Activated T-cell treated with anti-CD3 and anti-CD28 coated beads, Interleukin-2, amount 50 U/mL, for 24 hours (primary cell): ENCODE data around the gene SSH3.

Experiments used
- DNase-seq: peaks from one replicate; pipeline ENCODE4 v3.0.0-alpha.2; 2020
- H3K27ac Mint-ChIP-seq: 2 replicates; pipeline ENCODE4 v1.8.0; 2020; ENCODE audit warnings: mild to moderate bottlenecking, mixed read lengths
- H3K27me3 Mint-ChIP-seq: 2 replicates; pipeline ENCODE4 v1.8.0; 2020; ENCODE audit warnings: mixed read lengths
- H3K36me3 Mint-ChIP-seq: 2 replicates; pipeline ENCODE4 v1.8.0; 2020; ENCODE audit warnings: low read depth, mixed read lengths
- H3K4me1 Mint-ChIP-seq: 2 replicates; pipeline ENCODE4 v1.8.0; 2020; ENCODE audit warnings: low read depth, mixed read lengths
- H3K4me3 Mint-ChIP-seq: 2 replicates; pipeline ENCODE4 v1.8.0; 2020; ENCODE audit warnings: mild to moderate bottlenecking, moderate library complexity, mixed read lengths
- H3K9me3 Mint-ChIP-seq: 2 replicates; pipeline ENCODE4 v1.8.0; 2020; ENCODE audit warnings: mixed read lengths

SSH3 gene

DNA sequence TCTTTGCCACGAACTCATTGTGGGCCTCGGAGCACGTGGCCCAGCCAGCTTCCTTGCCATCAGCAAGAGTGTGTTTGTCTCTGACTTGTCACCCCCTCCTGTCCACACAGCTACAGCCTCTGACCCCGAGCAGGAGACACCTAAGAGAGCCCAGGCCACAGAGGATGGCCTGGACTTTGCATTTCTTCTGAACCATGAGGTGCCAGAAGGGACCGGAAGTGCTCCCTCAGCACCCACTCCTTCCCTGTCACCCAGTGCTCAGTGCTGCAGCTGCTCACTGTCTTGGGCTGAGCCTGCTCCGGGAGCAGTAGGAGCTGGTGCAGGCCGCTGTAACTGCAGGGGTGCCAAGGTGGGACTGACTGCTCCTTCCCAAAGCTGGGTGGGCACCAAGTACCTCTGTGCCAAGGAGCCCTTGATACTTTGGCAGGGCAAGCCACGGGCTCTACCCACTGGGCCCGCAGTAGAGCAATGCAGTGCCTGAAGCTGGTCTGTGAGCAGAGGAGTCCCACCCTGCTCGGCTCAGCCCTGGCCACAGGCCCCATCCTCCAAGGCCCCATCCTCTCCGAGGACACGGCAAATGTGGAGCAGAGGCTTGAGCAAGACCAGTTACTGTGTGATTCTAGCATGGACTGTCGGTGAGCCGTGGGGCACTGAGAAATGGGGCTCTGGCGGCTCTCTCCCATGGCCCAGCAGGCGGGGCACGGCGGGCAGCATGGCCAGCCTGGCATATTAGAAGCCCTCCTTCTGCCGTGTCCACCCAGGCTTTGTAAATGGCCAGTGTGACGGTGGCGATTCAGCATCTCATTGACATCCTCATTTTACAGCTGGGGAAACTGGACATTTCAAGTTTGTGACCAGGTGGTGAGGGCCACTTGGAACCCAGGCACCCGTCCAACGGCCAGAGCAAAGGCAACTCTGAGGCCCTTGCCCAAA, 30.7 kb upstream of the SSH3 start:
- Mint-ChIP-seq H3K9me3 (no peaks in the 10 kb centered on the region), H3K4me3 (peak overlapping the region; percentile 95), H3K27ac (peak overlapping the region; percentile 99), H3K4me1 (peaks cover 98% of the 10 kb centered on the region), H3K27me3 (no peaks in the 10 kb centered on the region), H3K36me3 (peaks cover 99% of the 10 kb centered on the region)
- peak; percentile 77 for DNase-seq

DNA sequence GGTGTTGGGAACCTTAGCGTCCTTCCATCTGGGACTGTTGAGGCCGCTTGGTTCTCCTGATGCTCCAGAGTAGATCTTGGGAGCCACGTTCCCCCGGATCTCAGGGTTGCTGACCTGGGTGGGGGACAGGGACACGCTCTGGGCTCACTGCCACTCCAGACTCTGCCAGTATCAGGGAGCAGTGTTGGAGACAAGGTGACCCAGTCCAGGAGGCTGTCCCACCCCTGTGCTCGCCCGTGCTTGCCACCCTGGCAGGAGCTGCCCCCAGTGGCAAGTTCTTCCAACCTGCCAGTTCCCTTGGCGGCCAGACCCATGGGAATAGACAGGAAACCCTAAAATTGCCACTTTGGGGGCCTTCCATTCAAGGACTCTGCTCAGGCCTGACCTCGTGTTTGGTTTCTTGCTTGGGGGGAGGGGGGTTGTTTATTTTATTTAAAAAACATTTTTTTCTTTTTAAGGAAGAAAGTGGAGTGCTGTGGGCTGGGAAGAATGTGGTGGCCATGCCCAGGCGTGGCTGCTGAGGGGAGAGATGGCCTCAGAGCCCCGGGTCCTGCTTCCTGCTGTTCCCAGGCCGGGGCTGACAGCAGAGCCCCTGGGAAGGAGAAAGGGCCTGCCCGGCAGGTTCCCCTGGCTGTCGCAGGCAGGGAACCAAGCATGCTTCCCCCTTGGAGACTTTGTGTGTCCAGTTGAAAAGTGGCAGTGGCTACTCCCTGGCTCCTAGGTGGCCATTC, 29.9 kb upstream of the SSH3 start:
- peaks cover 99% of the 10 kb centered on the region for H3K4me1 Mint-ChIP-seq
- peak; percentile 55 for DNase-seq
- H3K36me3 Mint-ChIP-seq: peaks cover 99% of the 10 kb centered on the region
- no peaks in the 10 kb centered on the region for H3K27me3 Mint-ChIP-seq
- H3K4me3 Mint-ChIP-seq: peak overlapping the region; percentile 95
- no peaks in the 10 kb centered on the region for H3K9me3 Mint-ChIP-seq
- H3K27ac Mint-ChIP-seq: peak overlapping the region; percentile 99

DNA sequence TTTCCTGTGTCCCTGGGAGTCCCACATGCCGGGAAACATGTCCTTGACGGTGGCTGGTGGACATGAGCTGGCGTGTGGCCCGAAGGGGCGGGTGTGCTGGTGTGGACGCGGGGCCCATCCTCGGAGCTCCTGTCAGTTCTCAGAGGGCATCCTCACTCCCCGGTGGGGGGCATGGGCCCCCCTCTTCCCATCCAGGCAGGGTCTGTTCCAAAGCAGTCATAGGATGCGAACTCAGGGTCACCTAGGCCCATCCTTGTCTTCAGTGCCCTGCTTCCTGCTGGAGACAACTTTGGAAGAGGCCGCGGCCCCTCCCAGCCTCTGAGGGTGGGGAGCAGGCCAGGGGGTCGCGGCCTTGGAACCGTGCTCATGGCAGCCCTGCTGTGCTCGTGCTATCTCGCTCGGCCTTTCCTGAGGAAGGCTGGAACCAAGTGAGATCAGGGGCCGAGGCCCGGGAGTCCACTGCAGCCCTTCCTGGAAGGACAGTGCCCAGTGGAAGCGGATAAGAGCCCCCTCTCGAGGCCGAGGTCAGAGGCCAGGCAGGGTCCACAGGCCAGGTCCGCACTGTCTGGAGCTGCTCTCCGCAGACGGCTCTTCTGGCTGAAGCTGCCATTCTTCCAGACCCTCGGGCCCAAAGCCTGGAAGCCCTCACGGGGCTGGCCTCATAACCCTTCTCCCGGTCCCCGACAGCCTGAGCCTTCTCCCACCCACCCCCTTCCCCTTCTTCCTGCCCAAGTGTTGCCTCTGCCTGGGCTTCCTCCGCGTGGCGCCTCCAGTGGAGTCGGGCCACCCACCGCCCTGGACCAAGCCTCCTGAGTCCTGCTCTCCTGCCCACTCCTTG, 28.3 kb upstream of the SSH3 start:
- no peaks in the 10 kb centered on the region for H3K27me3 Mint-ChIP-seq
- DNase-seq: peak; percentile 40
- peaks cover 98% of the 10 kb centered on the region for H3K4me1 Mint-ChIP-seq
- H3K9me3 Mint-ChIP-seq: no peaks in the 10 kb centered on the region
- H3K27ac Mint-ChIP-seq: peak overlapping the region; percentile 99
- peaks cover 99% of the 10 kb centered on the region for H3K36me3 Mint-ChIP-seq
- H3K4me3 Mint-ChIP-seq: peak overlapping the region; percentile 95

DNA sequence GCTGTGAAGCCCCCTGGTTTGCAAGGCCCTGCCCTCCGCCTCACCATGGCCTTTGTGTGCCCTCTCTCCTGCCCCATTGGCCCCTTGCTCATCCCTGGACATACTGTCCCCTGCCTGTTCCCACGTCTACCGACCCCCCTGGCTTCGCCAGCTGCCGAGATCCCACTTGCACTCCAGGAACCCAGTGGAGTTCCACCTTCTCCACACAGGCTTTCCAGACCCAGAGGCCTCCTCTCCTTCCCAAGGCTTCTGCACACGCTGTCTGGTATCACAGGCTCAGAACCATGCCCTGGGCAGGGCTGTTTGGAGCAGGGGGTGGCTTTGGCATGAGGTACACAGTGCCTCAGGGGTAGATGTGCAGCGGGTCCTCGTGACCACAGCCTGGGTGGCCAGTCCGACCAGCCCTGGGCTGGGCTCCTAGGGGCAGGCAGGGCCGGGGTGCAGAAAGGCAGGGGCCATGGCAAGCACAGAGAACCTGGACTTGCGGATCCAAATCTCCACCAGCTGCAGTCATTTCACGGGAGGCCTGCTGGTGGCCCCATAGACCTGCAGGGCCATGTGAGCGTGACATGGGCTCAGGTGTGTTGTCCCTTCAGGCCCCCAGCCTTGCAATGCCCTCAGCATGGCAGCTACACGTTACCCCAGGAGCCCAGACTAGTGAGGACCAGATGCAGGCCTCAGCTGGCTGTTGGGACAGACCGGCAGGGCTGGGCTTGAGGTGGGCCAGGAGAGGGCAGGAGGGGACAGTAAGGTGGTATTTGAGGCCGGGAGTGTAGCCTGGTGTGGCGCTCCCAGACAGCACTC, 27.5 kb upstream of the SSH3 start:
- Mint-ChIP-seq H3K9me3 (no peaks in the 10 kb centered on the region), H3K4me1 (peaks cover 94% of the 10 kb centered on the region), H3K27me3 (no peaks in the 10 kb centered on the region), H3K27ac (peak overlapping the region; percentile 99), H3K4me3 (peak overlapping the region; percentile 81), H3K36me3 (peaks cover 99% of the 10 kb centered on the region)
- peak; percentile 64 for DNase-seq

DNA sequence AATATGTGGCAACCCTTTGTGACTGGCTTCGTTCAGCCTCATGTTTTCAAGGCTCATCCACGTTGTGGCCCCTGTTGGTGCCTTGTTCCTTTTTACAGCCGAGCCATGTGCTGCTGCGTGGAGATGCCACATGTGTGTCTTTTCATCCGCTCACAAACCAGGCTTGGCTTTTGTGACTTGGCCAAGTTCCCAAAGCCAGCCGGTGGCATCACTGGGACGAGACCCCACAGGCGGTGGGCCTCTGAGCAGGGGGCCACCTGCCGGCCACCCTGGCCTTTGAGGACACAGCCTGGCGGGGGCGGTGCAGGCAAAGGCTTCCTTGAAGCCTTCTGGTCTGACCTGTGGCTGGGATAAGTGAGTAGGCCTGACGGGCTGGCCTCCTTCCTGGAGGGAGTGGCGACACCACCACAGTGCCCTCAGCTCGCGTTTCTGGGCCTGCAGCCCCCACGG, 26.5 kb upstream of the SSH3 start:
- Mint-ChIP-seq H3K27ac (peak overlapping the region; percentile 99), H3K4me1 (peaks cover 84% of the 10 kb centered on the region), H3K27me3 (no peaks in the 10 kb centered on the region), H3K4me3 (peak overlapping the region; percentile 81), H3K36me3 (peaks cover 99% of the 10 kb centered on the region), H3K9me3 (no peaks in the 10 kb centered on the region)
- DNase-seq: peak; percentile 81

DNA sequence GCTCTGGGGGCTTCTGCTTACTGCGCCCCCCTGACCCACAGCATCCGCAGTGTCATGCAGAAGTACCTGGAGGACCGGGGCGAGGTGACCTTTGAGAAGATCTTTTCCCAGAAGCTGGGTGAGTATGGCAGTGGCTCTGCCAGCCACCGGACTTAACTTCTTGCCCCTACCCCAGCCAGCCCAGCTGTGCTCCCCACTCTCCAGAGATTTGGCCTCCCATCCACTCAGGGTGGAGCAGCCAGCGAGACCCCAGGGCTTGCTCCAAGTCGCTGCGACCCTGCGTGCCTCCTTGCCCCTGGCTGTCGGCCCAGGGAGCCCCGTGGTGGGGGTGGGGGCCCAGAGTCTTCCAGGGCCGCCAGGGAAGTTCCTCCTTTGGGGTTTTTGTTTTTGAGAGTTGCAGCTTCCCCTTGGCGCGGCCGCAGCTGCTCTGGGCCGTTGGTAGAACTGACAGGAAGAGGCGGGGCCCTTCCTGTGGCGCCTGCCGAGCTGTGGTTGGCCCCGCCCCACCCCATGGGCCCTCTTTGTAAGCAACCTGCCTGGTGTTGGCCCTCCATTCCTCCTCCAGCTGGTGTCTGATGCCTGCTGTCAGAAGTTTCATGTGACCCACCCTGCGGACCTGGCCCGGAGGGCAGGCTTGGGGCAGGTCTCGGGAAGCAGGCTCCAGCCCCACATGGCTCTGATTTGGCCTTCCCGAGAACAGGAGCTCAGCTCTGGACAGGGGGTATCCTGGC, 25.9 kb upstream of the SSH3 start:
- H3K27ac Mint-ChIP-seq: peak overlapping the region; percentile 99
- H3K36me3 Mint-ChIP-seq: peaks cover 98% of the 10 kb centered on the region
- H3K27me3 Mint-ChIP-seq: no peaks in the 10 kb centered on the region
- H3K9me3 Mint-ChIP-seq: no peaks in the 10 kb centered on the region
- H3K4me1 Mint-ChIP-seq: peaks cover 79% of the 10 kb centered on the region
- DNase-seq: peak; percentile 89
- peak overlapping the region; percentile 81 for H3K4me3 Mint-ChIP-seq

DNA sequence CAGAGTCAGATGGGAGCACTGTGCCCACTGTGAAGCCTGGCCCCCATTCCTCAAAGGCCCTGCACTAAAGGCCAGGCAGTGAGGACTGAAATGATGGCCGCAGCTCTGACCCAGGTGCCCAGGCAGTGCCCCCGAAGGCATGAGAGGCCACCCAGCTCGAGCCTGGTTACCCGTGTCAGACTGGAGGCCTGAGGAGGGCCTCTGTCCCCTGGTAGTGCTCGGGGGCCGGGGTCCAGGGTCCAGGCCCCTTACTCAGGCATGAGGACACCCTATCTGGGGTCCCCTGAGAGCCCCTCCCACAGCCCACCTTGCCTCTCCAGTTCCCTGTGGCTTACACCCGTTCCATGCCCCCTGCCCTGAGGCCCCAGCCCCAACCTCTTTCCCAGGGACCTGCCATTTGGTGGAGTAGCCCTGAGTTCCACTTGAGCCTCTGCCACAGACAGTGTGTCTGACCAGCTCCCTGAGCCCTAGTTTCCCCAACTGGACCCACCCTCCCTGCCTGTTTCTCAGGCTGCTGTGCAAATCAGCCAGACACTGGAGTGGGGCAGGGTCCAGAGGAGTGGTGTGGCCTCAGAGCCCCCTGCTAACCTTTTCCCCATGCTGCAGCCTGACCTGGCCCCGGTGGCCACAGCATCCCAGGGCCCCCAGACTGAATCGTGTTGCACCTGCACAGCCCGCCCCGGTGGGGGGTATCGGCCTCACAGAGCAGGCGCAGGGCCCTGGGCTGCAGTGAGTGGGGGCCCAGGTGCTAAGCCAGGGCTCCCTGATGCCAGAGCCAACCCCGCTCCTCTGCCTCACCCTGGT, 25.0 kb upstream of the SSH3 start:
- Mint-ChIP-seq H3K27me3 (no peaks in the 10 kb centered on the region), H3K4me1 (peaks cover 72% of the 10 kb centered on the region), H3K9me3 (no peaks in the 10 kb centered on the region), H3K27ac (peak overlapping the region; percentile 99), H3K36me3 (peaks cover 98% of the 10 kb centered on the region), H3K4me3 (peak overlapping the region; percentile 81)
- DNase-seq: no peak

DNA sequence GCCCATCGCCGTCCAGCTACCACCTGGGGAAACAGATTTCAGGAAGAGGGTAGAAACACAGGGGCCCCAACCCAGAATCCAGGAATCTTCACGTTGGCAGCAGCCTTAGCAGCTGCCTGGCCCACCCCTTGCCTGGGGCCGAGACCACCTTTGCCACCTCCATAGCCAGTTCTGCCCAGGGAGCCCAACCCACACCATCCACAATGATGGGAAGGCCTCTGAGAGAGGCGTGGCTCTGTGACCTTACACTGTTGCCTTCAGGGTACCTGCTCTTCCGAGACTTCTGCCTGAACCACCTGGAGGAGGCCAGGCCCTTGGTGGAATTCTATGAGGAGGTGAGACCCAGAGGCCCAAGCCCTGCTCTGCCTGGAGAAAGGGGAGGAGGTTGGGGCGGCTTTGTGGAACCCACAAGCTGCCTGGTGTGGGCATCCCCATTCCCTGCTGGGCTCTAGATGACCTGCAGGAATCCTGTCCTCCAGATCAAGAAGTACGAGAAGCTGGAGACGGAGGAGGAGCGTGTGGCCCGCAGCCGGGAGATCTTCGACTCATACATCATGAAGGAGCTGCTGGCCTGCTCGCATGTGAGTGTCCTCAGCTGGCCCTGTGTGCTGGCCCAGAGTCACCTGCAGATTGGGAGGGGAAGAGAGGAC, 24.3 kb upstream of the SSH3 start:
- no peak for DNase-seq
- Mint-ChIP-seq H3K4me3 (peak overlapping the region; percentile 12), H3K4me1 (peaks cover 69% of the 10 kb centered on the region), H3K9me3 (no peaks in the 10 kb centered on the region), H3K27ac (peak overlapping the region; percentile 99), H3K27me3 (no peaks in the 10 kb centered on the region), H3K36me3 (peaks cover 98% of the 10 kb centered on the region)

DNA sequence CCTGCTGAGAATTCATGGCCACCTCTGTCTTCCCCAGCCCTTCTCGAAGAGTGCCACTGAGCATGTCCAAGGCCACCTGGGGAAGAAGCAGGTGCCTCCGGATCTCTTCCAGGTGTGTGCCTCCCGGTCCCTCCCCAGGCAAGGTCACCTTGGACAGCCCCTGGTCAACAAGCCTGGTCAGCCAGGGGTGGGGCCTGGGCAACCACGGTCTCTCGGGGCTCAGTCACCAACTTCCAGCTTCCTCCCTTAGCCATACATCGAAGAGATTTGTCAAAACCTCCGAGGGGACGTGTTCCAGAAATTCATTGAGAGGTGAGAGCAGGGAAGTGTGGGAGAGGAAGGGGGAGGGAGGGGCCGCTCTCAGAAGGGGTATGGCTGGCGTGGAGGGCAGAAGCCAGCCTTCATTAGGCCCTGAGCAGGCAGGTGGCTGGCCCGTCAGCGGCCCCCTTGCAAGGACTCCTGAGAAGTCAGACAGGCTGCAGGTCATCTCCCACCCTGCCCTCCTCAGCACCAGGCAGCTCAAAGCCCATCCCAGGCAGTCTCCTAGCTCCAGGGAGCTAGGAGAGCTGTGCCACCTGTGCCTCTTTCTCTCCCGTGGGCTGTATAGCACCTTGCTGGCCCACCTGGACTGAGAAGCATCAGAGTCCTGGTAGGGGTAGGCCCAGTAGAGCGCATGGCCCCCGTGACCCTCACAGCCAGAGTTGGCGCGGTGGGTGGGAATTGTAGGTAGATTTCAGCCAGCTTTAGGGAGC, 23.6 kb upstream of the SSH3 start:
- no peak for DNase-seq
- Mint-ChIP-seq H3K4me3 (no peak overlapping the region), H3K4me1 (peaks cover 64% of the 10 kb centered on the region), H3K36me3 (peaks cover 98% of the 10 kb centered on the region), H3K9me3 (no peaks in the 10 kb centered on the region), H3K27me3 (no peaks in the 10 kb centered on the region), H3K27ac (peak overlapping the region; percentile 99)

DNA sequence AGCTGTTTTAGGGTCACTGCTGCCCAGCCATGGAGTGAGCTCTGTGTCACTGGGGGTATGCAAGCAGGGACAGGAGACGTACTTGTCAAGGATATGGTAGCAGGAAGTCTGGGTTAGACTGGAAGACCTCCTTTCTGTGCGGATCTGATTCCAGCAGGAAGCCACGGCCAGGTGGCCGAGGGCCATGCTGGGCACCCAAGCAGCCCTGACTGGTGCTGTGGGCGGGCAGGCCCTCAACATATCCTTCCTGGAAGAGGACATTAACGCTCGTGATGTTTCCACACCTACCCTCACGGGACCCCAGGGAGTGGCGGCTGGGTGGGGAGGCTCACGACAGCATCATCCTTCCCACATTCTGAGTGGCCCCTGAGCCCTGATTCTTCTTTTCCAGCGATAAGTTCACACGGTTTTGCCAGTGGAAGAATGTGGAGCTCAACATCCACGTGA, 23.0 kb upstream of the SSH3 start:
- H3K36me3 Mint-ChIP-seq: peaks cover 97% of the 10 kb centered on the region
- peaks cover 62% of the 10 kb centered on the region for H3K4me1 Mint-ChIP-seq
- H3K4me3 Mint-ChIP-seq: no peak overlapping the region
- no peaks in the 10 kb centered on the region for H3K9me3 Mint-ChIP-seq
- H3K27ac Mint-ChIP-seq: peak overlapping the region; percentile 89
- no peak for DNase-seq
- no peaks in the 10 kb centered on the region for H3K27me3 Mint-ChIP-seq

DNA sequence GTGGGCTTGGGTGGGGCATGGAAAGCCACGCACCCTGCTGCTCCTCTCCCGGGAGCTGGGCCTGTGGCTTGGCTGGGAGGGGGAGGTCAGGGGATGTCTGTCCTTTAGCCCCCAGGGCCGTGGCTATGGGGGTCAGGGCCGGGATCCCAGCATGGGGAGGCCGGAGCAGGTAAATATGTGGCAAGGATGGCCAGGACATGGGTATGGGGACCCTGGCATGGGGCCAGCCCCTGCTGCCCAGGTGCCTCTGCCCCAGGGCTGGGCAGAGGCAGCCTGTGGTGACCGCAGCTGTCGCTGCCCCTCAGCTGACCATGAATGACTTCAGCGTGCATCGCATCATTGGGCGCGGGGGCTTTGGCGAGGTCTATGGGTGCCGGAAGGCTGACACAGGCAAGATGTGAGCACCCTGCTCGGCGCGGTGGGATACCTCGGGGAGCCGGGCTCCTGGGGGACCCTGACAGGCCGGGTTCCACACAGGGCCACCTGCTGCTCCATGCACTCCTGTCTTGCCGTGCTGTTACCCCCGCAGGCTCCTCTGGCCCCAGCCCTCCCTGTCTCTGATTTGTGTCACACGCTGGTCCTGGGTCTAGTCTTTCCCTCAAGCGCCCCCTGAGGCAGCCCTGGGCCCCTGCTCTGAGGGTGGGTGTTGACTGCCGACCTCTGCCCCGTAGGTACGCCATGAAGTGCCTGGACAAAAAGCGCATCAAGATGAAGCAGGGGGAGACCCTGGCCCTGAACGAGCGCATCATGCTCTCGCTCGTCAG, 22.4 kb upstream of the SSH3 start:
- Mint-ChIP-seq H3K36me3 (peaks cover 97% of the 10 kb centered on the region), H3K9me3 (no peaks in the 10 kb centered on the region), H3K4me3 (no peak overlapping the region), H3K27ac (peak overlapping the region; percentile 89), H3K27me3 (no peaks in the 10 kb centered on the region), H3K4me1 (peaks cover 61% of the 10 kb centered on the region)
- no peak for DNase-seq
